Epithelial cell of umbilical artery (primary cell): Measurements from ENCODE around the gene WDR27. TPM values are rescaled to one million over a fixed set of nuclear protein-coding genes. Genes with fewer than 3 reads are reported as not detected.

Experiments used
- total RNA-seq: library from RNA; depleted of rRNA; stranded (reverse); fragments of >200 nt; gene quantifications from 2 replicates; pipeline ENCODE4 v1.2.3, GENCODE V29; 2014

The WDR27 gene
- 16.6 and 34.0 TPM in 2 replicates for total RNA-seq

GRCh38 chr6:169701954-169702839 lies at the start of gene WDR27, which contains the start of gene C6orf120:
TSS of gene WDR27 (minus strand) at chr6:169702029. CDS start at chr6:169689005, 13,024 bp downstream.
TSS of gene C6orf120 (plus strand) at chr6:169702126. CDS start at chr6:169702460, 334 bp downstream.

DNA sequence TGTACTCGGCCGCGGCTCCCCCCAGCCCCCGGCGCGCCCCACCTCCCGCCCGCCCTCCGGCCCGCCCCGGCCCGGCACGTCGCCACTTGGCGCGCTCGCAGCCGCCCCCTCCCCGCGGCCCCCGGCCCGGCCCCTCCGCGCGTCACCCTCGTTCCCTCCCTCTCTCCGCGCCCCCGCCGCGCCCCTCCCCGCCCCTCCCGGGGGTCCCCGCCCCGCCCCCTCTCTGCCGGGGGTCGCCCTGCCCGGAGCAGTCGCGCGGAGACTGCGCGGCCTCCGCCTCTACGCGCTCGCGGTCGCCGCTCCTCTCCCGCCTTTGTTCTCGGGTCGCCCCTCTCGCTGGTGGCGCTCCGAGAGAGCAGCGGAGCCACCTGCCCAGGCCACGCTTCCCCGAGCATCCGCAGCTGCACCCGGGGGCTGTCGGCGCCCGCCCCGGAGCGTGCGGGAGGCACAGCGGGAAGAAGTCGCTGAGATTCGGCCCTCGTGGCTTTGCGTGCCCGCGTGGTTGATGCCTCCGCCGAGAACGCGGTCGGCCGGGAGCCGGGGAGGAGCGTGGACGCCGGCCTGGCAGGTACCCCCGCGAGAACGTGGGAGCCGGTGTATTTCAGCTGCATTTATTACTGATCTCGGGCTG lies 22.8 kb upstream of the WDR27 start, which contains the start of gene PHF10:
PHF10 (minus strand) TSS at position 7 of the 631 bp plus-strand sequence. CDS start 569 bp downstream, outside the sequence.

Other genes starting within 250 kb of the WDR27 start
- 25.7 and 26.3 TPM in 2 replicates for gene C6orf120, start 97 bp upstream of the WDR27 start, total RNA-seq
- 29.6 and 32.4 TPM in 2 replicates for gene PHF10, start 22.5 kb upstream of the WDR27 start, total RNA-seq
- 0.61 and 0.97 TPM in 2 replicates for gene DYNLT2, start 49.5 kb upstream of the WDR27 start, total RNA-seq
- gene ERMARD, start 49.6 kb upstream of the WDR27 start, total RNA-seq, result 14.9 and 29.3 TPM in 2 replicates